GM19438 (cell line): ENCODE measurements around the gene U2AF1.
"Not testable (repeated sequence)": the region's sequence is repeated elsewhere in the genome, so short reads cannot be mapped to it uniquely, and the experiment has no call there.

Experiments used
- ATAC-seq: cut with Tn5 transposase; IDR thresholded peaks from one replicate; pipeline ENCODE4 v1.9.1; 2021; ENCODE audit warnings: low read depth; ENCODE audit not compliant: unreplicated experiment

U2AF1 gene

DNA sequence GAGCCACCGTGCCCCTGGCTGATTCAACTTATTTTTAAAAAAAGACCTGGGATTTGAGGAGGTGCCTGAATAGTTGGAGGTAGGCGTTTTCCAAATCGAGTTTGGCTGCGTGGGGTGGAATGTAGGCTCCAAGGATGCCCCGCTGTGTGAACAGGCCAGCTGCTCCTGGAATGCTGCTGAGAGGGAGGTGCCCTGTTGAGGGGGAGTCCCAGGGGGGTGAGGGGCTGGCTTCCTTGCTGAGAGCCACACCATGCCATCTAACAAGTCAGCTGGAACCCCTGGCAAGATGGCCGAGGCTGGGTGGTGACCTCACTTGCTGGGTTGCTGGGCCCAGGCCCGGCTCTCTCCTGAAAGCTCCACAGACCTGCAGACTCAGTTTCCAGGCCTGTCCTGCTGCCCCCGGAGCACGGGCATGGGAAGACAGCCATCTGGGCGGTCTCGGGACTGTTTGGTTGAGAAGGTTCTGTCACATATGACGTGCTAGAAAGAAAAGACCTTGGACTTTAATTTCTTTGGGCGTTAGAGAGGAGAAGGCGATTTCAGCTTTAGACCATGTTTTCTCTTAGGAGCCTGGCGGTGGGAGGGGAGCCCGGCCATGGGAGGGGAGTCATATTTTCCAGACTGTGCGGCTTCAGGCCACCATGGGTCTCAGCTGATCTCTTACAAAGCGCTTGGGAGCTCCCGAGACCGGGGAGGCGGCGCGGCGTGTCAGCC lies 24.6 kb downstream of the U2AF1 start:
- not testable (repeated sequence) for ATAC-seq

DNA sequence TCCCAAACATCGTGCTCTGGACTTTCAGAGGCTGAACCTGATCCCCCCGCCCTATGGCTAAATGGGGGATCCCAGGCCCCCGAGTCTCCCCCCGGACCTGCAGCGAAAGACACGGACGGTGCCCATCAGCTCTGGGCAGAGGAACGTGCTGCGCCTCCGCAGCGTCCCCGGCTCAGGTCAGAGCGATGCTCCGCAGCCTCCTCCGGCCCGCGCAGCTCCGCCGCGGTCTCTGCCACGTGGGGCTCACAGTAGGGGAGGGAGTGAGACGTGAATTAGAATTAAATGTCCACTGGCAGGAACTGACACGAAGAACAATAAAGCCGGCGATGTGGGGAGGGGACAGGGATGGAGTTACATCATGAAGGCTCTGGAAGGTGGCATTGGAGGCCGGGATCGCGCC lies 30.7 kb downstream of the U2AF1 start:
- not testable (repeated sequence) for ATAC-seq

GRCh38 chr21:43076023-43076637 lies 31.2 kb downstream of the U2AF1 start:
- ATAC-seq = not testable (repeated sequence)

DNA sequence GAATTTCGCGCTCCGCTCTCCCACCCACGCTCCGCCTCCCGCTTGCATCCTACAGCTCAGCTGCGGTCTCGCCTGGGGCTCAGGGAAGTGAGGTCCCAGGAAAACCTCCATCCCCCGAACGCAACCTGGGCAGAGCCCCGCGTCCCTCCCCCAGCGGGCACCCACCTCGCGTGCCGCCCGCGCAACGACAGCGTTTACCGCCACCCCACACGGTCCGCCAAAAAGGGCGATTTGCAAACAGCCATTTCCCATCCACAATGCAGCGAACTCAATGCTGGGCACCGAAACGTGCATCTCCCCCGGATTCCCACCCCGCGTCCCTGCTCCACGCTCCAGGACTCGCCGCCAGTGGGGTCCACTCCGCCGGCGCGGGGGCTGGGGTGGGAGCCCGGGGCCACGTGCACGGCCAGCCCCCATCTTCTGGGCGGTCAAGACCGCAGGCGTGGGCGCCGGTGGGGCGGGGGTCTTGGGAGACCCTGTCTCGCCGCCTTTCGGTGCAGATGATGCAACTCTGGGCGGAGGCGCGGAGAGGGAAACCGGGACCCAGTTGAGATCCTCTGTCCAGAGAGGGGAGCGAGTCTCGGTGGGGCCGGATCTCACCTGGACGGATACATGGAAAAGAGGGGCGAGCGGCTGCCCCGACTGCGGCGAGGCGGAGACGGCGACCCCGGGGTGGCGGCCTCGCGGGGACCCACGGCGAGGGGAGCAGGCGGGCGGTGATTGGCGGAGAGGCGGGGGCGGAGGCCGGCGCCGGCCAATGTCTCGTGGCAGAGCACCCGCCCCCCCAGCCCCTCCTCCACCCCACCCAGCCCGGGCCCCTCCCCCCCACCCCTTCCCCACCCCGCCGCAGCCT lies 32.0 kb downstream of the U2AF1 start, which contains the start of gene CBS:
CBS (minus strand) TSS at position 666 of the 853 bp plus-strand sequence. CDS start 3,642 bp downstream, outside the sequence.
- not testable (repeated sequence) for ATAC-seq

DNA sequence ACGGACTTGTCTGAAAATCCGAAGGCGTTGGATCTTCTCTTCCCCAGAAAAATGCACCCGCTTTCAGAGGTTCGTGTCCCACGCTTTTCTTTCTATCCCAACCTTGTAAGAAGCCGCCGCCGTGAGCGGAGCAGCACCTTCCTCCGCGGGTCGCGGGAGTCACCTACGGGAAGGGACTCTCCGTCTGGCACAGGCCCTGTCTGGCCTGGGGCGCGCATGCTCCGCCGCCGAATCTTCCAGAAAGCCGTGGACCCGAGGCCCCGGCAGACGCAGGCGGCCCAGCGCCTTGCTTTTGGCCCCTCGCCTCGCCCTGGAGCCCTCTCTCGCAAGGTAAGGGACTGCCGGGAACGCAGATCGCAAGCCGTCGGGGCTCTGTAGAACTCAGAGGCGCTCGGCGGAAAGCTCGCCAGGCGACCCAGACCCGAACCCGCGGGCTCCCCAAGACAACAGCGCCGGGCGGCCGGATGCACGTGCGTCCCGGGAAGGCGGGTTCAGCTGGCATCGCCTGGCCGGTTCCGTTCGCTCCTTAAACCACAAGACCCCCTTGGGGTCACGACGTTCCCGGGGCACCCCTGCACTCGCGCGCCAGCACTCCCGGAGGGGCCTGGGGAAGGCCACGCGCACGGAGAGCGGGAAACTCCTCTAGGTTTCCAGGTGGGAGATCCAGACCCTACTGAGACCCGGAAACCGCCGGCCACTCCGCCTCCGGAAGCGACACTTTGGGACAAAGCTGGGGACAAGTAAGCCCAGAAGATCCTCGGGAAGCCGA lies 32.8 kb downstream of the U2AF1 start:
- ATAC-seq = not testable (repeated sequence)

DNA sequence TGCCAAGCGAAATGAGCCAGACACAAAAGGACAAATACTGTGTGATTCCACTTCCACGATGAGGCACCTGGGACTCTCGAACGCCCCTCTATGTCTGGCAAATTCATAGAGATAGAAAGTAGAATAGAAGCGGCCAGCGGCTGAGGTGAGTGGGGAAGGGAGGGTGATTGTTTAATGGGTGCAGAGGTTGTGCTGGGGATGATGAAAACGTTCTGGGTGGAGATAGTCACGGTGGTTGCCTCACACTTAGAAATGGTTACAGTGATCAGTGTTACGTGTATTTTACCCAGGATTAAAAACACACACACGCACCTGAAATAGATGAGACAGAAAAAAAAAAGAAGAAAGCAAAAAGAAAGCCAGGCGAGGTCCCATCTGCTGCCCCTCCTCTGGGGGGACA lies 34.6 kb downstream of the U2AF1 start:
- ATAC-seq = not testable (repeated sequence)

- not testable (repeated sequence) for ATAC-seq
Observed at GRCh38 chr21:43069682-43070081, 37.7 kb downstream of the U2AF1 start.

GRCh38 chr21:43068065-43068464 lies 39.3 kb downstream of the U2AF1 start:
- not testable (repeated sequence) for ATAC-seq

DNA sequence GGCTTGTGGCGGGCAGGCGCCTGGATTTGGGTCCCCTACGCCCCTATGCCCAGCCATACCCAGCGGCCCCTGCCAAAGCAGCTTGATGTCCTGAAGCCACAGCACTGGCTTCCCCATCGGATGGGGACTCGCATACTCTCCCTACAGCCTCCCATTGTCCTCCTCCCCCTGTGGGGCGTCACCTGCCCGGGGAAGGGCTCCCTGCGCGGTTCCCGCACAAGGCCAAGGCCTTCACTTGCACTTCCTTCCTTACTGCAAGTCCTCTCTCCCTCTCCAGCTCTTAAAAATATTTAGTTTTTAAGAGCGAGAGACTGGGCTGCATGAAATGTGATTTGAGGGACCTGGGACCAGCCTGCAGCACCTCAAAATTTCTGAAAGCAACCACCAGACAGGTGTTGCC lies 40.7 kb downstream of the U2AF1 start:
- ATAC-seq = not testable (repeated sequence)

- ATAC-seq = not testable (repeated sequence)
Observed at GRCh38 chr21:43065991-43066390, 41.4 kb downstream of the U2AF1 start.

DNA sequence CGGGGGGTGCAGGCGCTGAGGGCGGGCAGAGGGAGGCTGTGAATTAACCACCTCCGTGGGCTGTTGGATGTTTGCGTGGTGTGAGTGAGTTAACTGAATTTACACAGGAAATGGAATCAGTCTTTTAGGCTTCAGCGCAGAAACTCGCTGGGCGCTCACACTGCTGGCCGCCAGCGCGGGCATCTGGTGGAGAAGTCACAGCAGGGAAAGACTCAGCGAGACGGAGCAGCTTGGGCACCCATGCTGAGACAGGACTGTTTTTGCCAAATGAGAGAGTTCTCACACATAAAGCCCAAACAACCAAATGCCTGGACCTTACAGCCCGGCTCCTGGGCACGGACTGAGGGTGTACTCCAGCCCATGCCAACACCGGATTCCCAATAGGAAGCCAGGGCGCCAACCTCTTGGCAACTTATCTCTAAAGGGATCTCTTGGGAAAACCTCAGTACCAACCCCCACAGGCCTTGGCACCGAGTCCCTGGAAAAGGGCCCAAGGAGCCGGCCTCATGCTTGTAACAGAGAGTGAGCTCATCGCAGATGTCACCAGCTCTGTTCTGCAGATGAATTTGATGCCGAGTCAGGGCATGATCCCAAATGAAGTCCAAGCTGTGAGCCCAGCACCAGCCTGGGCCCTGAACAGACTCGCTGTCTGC lies 43.0 kb downstream of the U2AF1 start:
- not testable (repeated sequence) for ATAC-seq

DNA sequence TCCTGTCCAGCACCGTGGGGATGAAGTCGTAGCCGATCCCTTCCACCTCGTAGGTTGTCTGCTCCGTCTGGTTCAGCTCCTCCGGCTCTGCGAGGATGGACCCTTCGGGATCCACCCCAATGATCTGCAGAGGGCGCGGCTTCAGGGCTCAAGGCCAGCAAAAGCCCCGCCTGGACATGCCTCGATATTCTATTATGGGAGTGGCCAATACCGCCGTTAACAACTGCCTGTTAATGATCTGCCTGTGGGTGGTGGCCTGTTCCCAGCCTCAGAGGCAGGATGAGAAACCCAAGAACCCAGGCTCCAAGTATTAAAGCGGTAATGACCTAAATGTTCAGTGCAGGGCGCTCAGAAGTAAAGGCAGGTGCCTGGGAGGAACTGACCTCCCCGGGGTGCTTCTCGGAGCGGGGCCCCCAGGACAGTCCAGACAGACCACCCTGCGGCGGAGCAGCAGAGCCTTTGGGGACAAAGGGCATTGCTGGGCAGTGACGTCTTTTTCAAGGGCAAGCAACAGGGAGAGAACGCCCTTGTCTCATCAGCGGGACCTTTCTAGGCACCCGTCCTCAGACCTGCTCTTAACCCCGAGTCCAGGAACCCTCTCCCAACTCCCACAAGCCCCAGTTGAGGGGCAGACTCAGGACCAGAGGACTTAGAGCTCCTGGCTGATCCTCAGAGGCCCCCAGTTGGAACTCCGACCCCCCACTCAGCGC lies 44.3 kb downstream of the U2AF1 start:
- ATAC-seq = not testable (repeated sequence)

DNA sequence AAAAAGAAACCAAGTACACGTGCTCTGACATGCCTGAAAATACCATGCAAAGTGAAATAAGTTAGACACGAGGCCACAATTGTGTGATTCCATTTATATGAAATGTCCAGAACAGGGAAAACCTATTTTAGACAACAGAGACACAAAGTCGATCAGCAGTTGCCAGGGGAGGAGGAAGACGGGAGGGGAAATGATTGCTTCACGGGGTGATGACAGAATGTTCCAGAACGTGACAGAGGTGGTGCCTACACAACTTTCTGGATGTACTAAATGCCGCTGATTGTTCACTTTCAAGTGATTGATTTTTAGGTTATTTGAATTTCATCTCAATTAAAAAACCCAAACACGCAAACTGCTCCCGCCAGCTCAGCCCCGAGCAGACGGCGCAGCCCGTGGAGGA lies 54.3 kb downstream of the U2AF1 start:
- not testable (repeated sequence) for ATAC-seq

GRCh38 chr21:43045876-43046821 lies 61.2 kb downstream of the U2AF1 start:
- not testable (repeated sequence) for ATAC-seq

DNA sequence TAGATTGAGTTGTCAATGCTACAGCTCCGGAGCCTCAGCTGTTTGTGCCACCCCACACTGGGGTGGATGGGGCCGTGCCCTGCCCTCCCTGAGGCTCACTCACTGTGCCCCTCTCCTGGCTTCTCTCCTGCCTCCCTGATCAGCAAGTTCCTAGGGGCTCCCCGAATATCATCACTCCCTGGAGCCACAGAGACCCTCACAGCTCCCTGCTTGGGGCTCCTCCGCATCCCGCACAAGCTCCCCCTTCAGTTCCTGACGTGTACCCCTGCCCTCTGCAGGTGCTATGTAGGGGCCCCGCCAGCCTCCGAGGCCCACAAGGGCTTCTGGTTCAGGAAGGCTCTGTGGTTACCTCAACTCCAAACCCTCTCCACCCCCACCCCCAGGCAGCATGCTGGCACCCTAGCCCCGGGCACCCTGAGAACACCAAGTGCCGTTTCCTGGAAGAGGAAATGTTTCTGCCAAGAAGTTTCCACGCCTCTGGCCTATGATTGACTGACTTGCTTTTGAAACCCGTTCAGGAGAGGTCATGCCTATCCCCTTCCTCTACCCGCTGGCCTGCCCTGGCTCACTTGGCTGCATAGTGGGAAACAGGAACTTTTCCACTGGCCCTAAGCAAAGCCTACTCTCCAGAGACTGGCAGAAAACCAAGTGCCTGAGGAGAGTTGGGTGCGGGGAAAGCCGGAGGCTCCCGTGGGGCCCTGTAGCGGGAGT lies 62.0 kb downstream of the U2AF1 start:
- not testable (repeated sequence) for ATAC-seq

DNA sequence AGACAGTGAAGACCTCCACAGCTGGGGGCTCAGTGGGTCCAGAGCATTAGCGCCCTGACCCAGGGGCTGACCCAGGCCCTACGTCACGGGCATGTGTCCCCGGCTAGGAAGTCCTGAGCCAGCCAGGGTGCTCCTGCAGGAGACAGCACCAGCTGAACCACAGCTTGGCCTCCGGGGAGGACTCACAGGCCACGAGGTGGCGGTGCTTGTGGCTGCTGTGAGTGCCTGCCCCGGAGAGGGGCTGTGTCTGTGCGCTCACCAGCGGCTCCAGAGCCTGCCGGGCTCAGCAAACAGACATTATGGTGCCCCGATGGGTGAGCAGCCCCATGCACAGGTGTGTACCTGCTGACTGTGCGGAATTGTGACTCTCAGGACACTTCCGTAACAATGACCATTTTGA lies 62.8 kb downstream of the U2AF1 start:
- ATAC-seq = not testable (repeated sequence)

DNA sequence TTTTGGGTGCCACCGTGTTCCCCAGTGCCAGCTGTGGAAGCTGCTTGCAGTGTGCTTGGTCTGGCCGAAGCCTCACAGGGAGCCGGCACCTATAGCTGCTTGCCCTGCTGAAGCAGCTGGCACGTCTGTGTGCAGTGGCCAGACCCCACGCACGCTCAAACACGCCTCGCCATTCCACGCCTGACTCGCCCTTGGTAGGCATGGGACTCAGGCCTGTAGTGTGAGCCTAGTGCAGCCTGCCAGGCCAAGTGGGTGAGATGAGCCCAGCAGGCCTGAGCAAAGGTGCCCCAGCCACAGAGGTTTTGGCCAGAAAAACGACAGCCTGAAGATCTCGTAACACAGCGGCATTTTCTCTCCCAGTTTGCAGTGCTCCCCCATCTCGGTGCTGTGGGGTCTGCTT lies 64.1 kb downstream of the U2AF1 start:
- not testable (repeated sequence) for ATAC-seq
